Ishikawa (cell line): ENCODE results near the gene APPL2.
A peak's percentile ranks its signal among the peaks of the same experiment; 100 is the strongest.

Experiments
- CEBPB ChIP-seq: IDR thresholded peaks from 2 replicates; pipeline ENCODE4 v1.6.1; 2012
- CREB1 ChIP-seq: IDR thresholded peaks from 2 replicates; pipeline ENCODE4 v1.6.1; 2012; ENCODE audit warnings: low read depth
- EGR1 ChIP-seq: IDR thresholded peaks from 2 replicates; pipeline ENCODE4 v1.6.1; 2012
- EP300 ChIP-seq: IDR thresholded peaks from 2 replicates; pipeline ENCODE4 v1.6.1; 2012; ENCODE audit warnings: borderline replicate concordance
- FOXM1 ChIP-seq: IDR thresholded peaks from 2 replicates; pipeline ENCODE4 v1.6.1; 2012; ENCODE audit warnings: low read depth, borderline replicate concordance
- NFIC ChIP-seq: IDR thresholded peaks from 2 replicates; pipeline ENCODE4 v1.6.1; 2012
- RAD21 ChIP-seq: IDR thresholded peaks from 2 replicates; pipeline ENCODE4 v1.6.1; 2012; ENCODE audit warnings: low read depth
- TAF1 ChIP-seq: IDR thresholded peaks from 2 replicates; pipeline ENCODE4 v1.6.1; 2012; ENCODE audit warnings: low read depth, mild to moderate bottlenecking
- TCF12 ChIP-seq: IDR thresholded peaks from 2 replicates; pipeline ENCODE4 v1.6.1; 2012; ENCODE audit warnings: low read depth
- TEAD4 ChIP-seq: IDR thresholded peaks from 2 replicates; pipeline ENCODE4 v1.6.1; 2012
- YY1 ChIP-seq: IDR thresholded peaks from 2 replicates; pipeline ENCODE4 v1.6.1; 2012; ENCODE audit warnings: low read depth
- ZBTB7A ChIP-seq: IDR thresholded peaks from 2 replicates; pipeline ENCODE4 v1.6.1; 2012; ENCODE audit warnings: low read depth
- TF ChIP-seq, protein P1 (sequence below): IDR thresholded peaks from 2 replicates; pipeline ENCODE4 v1.6.1; 2012
- TF ChIP-seq, protein P2 (sequence below): IDR thresholded peaks from 2 replicates; pipeline ENCODE4 v1.6.1; 2012
- TF ChIP-seq, protein P3 (sequence below): IDR thresholded peaks from 2 replicates; pipeline ENCODE4 v1.6.1; 2012; ENCODE audit warnings: low read depth, mild to moderate bottlenecking

The APPL2 gene, protein sequence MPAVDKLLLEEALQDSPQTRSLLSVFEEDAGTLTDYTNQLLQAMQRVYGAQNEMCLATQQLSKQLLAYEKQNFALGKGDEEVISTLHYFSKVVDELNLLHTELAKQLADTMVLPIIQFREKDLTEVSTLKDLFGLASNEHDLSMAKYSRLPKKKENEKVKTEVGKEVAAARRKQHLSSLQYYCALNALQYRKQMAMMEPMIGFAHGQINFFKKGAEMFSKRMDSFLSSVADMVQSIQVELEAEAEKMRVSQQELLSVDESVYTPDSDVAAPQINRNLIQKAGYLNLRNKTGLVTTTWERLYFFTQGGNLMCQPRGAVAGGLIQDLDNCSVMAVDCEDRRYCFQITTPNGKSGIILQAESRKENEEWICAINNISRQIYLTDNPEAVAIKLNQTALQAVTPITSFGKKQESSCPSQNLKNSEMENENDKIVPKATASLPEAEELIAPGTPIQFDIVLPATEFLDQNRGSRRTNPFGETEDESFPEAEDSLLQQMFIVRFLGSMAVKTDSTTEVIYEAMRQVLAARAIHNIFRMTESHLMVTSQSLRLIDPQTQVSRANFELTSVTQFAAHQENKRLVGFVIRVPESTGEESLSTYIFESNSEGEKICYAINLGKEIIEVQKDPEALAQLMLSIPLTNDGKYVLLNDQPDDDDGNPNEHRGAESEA

DNA sequence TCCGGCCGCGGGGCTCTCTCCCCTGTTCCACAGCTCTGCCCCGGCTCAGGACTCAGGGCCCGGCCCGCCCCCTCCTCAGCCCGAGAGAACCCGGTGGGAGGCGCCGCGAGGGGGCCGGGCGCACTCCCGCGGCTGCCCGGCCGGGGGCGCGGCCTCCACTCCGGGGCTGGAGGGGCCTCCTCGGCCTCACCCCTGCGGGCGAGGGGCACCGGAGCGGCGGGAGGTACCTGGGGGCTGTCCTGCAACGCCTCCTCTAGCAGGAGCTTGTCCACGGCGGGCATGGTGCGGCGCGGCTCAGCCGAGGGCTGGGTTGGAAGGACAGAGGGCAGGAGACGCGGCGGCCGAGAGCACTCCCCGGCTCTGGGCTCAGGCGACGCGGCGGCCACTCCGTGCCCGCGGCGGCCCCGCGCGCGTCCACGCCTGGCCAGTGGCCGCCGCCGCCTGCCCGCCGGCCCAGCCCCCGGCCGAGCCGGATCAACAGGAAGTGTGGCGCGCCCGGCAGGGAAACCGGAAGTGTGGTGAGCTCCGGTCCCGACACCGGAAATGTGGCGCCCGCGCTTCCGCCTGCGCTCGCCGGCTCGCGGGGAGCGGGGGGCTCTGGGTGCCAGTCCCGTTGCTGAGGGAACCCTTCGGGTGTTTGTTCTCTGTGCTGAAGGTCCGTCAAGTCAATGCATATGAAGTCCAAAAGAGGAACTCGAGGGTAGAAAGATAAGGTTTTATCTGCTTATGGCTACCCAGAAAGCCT, at the start of gene APPL2:
TSS of gene APPL2 (minus strand) at position 443 of the 745 bp plus-strand sequence. CDS start at position 281, 162 bp downstream.
- TF ChIP-seq EGR1 = 0 out of 2 replicates have a peak, but pooled peaks have one; percentile 23
- peak; percentile 46 for TF ChIP-seq ZBTB7A
- TF ChIP-seq, protein P1, sequence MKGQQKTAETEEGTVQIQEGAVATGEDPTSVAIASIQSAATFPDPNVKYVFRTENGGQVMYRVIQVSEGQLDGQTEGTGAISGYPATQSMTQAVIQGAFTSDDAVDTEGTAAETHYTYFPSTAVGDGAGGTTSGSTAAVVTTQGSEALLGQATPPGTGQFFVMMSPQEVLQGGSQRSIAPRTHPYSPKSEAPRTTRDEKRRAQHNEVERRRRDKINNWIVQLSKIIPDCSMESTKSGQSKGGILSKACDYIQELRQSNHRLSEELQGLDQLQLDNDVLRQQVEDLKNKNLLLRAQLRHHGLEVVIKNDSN = no peak
- TF ChIP-seq YY1 = peak; percentile 36; the same call in 1 of the 2 replicates
- no peak for TF ChIP-seq NFIC
- peak; percentile 73 for TF ChIP-seq TAF1
- TF ChIP-seq TEAD4 = no peak
- TF ChIP-seq, protein P2, sequence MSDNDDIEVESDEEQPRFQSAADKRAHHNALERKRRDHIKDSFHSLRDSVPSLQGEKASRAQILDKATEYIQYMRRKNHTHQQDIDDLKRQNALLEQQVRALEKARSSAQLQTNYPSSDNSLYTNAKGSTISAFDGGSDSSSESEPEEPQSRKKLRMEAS = peak; percentile 70; the same call in 1 of the 2 replicates
- TF ChIP-seq TCF12 = no peak

DNA sequence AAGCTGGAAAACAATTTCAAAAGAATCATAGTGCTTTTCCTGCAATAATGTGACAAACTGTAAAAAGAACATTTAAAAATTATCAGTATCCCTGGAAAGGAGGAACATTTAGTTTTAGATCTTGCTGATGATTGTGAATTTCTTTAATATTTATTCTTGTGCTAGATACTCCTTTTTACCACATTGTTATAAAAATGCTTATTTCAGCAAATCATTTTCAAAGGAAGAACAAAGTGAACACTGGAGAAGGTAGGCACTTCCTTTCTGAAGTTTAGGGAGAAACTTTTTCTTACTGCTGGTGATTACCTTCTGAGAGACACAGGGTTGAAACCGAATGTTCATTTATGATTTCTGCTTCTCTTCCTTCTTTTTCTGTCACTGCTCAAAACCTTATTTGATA, 49.4 kb upstream of the APPL2 start:
- TF ChIP-seq TCF12 (no peak), FOXM1 (no peak), EP300 (no peak), EGR1 (no peak), CREB1 (no peak), NFIC (no peak), TAF1 (no peak), RAD21 (no peak), YY1 (no peak), TEAD4 (no peak)
- TF ChIP-seq, protein P1 = no peak
- TF ChIP-seq, protein P2 = no peak

DNA sequence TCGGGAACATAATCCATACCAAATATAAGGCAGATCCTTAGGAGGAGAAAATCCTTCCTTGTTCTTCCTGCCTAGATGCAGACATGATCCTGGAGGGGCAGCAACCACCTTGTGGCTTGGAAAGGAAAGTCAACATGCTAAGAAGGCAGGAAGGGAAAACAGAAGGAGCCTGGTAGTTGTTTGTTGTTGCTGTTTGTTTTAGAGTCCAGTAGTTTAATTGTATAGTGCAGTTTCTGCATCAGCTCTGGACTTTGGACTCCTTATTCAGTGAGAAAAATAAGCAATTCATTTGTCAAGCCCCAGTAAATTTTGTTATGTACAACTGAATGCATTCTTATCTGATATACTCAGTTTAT, 45.7 kb upstream of the APPL2 start:
- TF ChIP-seq CREB1 (no peak), RAD21 (no peak), NFIC (no peak), ZBTB7A (no peak), FOXM1 (no peak), TAF1 (no peak)

DNA sequence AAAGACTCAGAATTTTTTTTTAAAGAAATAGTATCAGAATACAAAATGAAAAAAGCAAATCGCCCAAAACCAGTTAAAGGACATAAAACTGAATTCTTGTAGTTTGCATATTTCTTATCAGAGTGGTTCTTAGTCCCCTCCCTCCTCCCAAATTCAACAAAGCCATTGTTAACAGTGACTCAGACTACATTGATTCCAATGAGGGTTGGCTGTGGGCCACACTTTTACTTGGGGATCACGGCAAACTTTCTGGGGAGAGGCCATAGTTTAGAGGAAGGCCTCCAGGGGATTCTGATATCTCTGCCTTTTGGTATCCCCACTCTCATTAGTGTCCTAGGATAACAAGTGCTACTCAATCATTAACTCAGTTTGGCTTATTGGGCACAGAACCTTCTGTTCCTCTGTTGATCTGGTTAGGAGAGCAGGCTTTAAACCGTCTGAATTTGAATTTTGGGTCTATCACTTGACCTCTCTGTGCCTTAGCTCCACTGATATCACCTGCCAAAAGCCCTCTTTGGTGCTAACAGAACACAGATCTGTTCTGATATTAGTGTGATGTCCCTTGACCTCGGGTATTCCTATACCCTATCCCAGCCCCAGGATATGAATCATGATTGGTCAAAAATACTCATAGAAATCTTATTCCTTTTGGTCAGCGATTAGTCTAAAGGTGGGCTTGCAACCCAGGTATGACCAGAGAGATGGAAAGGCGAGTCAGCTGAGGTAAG, 45.2 kb upstream of the APPL2 start:
- TF ChIP-seq NFIC (no peak), CREB1 (no peak), EP300 (no peak)

DNA sequence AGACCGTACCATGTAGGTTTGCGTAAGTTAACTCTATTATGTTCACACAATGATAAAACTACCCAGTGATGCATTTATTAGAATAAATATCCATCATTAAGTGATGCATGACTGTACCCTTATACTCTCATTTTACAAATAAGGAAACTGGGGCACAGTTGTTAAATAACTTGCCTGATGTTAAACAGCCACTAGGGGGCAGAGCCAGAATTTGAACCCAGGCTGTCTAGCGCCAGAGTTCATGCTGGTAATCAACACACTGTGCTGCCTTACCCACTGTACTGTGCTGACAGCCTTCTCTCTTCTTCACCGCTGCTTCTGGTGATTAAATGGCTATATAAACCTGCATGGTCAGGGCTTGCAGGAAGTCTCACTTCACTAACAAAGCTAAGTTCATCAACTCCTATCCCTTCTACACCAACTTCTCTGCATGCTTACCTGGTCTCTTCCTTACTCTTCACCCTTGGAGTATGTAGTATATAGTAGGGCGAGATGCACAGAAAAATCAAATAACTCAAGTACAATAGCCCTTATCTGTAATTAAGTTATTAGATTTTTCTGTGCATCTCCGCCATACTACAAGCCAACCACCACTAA, 43.6 kb upstream of the APPL2 start:
- TF ChIP-seq, protein P3, sequence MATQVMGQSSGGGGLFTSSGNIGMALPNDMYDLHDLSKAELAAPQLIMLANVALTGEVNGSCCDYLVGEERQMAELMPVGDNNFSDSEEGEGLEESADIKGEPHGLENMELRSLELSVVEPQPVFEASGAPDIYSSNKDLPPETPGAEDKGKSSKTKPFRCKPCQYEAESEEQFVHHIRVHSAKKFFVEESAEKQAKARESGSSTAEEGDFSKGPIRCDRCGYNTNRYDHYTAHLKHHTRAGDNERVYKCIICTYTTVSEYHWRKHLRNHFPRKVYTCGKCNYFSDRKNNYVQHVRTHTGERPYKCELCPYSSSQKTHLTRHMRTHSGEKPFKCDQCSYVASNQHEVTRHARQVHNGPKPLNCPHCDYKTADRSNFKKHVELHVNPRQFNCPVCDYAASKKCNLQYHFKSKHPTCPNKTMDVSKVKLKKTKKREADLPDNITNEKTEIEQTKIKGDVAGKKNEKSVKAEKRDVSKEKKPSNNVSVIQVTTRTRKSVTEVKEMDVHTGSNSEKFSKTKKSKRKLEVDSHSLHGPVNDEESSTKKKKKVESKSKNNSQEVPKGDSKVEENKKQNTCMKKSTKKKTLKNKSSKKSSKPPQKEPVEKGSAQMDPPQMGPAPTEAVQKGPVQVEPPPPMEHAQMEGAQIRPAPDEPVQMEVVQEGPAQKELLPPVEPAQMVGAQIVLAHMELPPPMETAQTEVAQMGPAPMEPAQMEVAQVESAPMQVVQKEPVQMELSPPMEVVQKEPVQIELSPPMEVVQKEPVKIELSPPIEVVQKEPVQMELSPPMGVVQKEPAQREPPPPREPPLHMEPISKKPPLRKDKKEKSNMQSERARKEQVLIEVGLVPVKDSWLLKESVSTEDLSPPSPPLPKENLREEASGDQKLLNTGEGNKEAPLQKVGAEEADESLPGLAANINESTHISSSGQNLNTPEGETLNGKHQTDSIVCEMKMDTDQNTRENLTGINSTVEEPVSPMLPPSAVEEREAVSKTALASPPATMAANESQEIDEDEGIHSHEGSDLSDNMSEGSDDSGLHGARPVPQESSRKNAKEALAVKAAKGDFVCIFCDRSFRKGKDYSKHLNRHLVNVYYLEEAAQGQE = no peak
- TF ChIP-seq RAD21 = peak; percentile 68
- TF ChIP-seq EGR1 = no peak
- TF ChIP-seq YY1 = no peak
- no peak for TF ChIP-seq TEAD4
- no peak for TF ChIP-seq FOXM1

DNA sequence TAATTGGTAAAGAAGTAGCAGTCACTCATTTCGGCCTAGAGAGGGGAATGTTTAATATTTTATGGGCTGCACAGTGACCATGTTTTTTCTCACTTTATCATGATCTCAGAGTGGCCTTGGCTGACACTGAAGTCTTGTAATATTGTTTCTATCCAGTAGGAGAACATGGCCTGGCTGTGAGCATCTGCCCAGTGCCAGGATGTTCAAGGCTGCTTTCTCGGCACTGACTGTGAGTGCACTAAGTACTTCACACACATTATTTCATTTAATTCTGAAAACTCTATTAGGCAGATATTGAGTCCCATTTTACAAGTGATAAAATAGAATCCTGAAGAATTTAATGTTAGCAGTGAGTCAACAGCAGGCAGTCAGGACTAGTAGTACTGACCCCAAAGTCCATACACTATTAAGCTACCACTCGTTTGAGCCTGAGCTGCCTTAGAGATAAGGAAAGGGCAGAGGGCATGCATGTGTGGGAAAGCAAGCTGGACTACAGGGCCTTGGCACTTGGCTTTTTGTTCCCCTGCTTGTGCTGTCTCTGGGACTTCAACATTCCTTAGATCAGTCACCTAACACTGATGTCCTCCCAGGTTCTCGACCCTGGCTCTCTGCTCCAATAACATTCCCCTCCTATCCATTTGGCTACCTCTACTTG, 42.2 kb upstream of the APPL2 start:
- TF ChIP-seq ZBTB7A (no peak), TCF12 (no peak), RAD21 (no peak), TEAD4 (no peak), CREB1 (no peak), CEBPB (no peak), NFIC (no peak)
- TF ChIP-seq, protein P1 = no peak
